OCI-M1 (cell line): ENCODE data around the gene ARTN.

ENCODE experiments used
- DNase-seq: peaks from one replicate; lab custom pipeline; 2025; lab: John Stamatoyannopoulos, UW

ARTN gene, protein sequence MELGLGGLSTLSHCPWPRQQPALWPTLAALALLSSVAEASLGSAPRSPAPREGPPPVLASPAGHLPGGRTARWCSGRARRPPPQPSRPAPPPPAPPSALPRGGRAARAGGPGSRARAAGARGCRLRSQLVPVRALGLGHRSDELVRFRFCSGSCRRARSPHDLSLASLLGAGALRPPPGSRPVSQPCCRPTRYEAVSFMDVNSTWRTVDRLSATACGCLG

DNA sequence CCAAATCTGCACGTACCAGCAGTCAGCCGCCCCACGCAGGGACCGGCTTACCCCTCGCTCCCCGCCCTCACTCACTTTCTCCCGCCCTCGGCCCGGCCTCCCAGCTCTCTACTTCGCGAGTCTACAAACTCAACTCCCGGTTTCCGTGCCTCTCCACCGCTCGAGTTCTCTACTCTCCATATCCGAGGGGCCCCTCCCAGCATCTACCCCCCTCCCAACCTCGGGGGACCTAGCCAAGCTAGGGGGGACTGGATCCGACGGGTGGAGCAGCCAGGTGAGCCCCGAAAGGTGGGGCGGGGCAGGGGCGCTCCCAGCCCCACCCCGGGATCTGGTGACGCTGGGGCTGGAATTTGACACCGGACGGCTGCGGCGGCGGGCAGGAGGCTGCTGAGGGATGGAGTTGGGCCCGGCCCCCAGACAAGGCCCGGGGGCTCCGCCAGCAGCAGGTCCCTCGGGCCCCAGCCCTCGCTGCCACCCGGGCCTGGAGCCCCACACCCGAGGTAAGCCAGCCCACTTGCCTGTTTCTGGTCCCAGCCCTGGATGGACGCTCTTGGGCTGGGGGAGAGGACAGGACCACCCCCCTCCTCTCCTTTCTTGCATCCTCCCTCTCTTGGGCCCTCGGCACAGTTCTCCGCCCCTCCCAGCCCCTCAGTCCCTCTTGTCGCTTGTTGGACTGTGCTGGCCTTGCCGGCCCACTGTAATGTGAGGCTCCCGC is at the start of gene ARTN:
ARTN (plus strand) TSS at position 416 of the 715 bp plus-strand sequence. CDS start 1,856 bp downstream, outside the sequence.
- DNase-seq: no peak

- no peak for DNase-seq
Measured at GRCh38 chr1:43885279-43885801, 48.3 kb upstream of the ARTN start.

- no peak for DNase-seq
Measured at GRCh38 chr1:43887748-43888147, 45.9 kb upstream of the ARTN start.

DNA sequence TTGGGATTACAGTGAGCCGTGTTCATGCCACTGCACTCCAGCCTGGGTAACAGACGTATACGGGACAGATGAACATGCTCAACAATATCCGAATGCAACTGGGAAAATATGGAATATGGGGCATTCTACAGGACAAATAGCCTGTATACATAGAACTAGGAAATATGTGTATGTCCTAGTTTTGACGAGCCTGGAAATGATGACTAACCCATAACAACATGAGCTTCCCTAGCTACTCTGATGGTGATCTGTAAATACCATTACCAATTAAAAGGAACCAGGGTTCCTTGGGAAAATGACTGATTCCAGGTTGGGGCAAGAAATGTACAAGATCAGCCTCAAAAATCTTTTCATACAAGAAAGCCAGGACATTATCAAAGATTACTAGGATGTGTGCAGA is 42.8 kb upstream of the ARTN start:
- no peak for DNase-seq

DNA sequence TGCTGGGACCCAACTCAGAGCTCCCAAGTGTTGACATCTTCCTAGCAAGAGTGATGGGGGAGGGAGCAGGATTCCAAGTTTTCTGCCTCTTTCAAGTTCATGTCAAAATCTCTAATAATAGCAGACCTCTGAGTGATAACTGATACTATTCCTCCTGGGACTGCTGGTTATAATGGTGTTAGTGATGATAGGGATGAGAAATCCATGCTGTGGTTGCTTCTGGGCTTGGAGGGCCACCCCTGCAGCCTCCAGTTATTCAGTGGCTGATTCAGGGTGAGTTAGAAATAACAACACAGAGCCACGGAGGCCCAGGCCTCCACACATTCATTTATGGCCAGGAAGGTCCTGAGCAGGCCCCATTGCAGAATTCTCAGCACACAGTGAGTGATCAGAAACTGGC is 40.6 kb upstream of the ARTN start:
- no peak for DNase-seq

DNA sequence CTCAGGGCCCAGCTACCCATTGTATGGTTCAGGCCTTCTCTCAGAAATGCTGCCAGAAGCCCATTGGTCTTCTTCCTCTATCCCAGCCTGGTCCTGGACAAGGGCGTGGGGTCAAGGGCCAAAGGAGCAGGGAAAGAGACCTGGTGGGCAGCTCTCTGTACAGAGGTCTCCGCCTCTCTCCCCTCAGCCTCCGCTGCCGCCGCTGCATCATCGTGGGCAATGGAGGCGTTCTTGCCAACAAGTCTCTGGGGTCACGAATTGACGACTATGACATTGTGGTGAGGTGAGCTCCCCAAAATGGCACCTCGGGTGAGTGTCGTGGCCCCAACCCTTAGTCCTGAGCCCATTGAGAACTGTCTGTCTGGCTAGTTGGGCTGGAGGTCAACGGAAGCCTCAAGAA is 34.6 kb upstream of the ARTN start:
- DNase-seq: no peak

DNA sequence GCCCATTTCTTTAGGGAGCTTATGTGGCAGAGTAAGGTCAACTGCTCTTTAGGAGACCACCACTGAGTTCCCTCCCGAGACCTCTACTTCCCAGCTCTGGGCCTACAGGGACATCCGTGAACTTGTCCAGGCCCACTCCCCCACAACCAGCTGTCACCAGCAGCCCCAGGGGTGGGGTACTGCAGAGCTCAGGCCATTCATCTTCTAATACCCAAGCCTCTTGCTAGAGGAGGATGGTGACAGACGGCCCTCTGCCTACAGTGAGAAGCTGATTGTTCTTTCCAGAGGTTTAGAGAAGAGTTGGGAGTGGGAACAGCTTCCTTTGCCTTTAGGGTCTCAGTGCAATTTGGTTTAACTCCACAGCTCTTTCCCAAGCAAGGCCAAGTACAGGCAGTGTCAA is 33.2 kb upstream of the ARTN start:
- DNase-seq: no peak

DNA sequence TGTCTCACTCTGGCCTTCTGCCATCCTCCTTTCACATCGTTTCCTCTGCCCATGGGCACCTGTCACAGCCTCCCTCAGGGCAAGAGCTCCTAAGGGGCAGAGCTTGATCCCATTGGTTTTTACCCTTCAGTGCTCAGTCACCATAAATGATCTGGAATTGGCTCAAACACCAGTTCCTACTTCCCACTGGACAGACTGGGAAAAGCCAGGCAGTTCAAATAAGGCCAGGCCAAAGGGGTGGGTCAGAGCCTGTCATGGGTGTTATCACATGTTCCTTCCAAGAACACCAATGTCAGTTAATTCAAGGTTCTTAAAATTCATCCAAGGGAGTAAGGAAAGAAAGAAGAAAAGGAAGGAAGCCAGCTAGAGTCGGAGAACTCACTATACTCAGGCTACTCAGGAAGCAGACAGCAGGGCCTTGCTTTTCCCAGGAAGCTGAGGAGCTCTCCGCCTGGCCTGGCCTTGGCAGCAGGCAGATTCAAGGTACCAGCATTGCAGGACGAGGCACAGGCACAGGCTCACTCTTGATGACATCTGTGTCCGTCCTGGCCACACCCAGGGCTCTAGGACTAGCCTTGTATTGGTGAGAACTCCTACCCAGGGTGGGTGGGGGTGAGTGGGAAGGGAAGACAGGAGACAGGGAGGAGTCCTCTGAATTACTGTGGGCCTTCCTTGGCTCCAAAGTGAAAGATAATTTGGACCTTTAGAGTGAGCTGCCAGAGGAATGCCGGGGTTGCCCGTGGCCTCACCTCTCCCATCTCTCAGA is 32.2 kb upstream of the ARTN start:
- DNase-seq: no peak

GRCh38 chr1:43902058-43902831 is 31.4 kb upstream of the ARTN start:
- no peak for DNase-seq

DNA sequence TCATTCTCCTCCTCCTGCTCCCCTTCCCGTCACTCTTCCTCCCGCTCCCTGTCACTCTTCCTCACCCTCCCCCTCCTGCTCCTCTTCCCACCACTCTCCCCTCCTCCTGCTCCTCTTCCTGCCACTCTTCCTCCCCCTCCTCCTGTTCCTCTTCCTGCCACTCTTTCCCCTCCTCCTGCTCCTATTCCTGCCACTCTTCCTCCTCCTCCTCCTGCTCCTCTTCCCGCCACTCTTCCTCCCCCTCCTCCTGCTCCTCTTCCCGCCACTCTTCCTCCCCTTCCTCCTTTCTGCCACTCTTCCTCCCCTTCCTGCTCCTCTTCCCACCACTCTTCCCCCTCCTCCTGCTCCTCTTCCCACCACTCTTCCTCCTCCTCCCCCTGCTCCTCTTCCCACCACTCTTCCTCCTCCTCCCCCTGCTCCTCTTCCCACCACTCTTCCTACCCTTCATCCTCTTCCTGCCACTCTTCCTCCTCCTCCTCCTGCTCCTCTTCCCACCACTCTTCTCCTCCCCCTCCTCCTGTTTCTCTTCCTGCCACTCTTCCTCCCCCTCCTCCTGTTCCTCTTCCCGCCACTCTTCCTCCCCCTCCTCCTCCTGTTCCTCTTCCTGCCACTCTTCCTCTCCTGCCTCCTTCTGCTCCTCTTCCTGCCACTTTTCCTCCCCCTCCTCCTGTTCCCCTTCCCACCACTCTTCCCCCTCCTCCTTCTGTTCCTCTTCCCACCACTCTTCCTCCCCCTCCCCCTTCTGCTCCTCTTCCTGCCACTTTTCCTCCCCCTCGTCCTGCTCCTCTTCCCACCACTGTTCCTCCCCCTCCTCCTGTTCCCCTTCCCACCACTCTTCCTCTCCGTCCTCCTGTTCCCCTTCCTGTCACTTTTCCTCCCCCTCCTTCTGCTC is 28.7 kb upstream of the ARTN start:
- DNase-seq: no peak

DNA sequence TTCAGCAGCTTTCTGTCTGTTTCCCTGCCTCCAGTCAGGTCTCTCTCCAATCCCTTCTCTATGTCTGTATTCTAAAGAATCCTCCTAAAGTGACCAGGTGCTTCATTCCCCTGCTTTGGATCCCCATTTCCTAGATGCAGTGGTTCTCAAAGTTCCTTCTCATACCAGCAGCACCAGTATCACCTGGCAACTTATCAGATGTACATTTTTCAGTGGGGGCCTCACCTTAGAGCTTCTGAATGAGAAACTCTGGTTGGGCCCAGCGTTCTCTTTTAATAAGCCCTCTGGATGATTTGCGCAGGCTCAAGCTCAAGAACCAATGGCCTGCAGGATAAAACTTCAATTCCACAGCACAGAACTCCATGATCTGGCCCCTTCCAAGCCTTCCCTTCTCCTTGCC is 25.4 kb upstream of the ARTN start:
- DNase-seq: no peak

- peak; percentile 13 for DNase-seq
Measured at GRCh38 chr1:43908858-43909257, 24.7 kb upstream of the ARTN start.

DNA sequence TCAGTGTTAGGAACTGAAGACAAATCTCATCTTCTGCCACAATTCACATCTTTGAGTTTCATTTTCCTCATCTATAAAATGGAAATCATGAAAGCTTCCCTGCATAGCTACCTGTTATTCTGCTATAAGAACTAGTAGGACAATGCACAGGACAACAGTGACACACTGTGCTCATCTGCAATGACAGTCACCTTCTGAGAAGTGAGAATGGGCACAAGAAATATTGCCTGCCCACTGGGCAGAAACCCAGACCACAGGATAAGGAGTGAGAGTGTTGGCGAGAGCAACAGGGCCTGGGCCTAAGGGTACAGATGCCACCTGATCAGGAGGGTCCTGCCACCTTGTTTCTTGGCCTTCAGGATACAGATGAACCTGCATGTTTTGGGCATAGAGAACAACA is 23.3 kb upstream of the ARTN start:
- DNase-seq: peak; percentile 12

DNA sequence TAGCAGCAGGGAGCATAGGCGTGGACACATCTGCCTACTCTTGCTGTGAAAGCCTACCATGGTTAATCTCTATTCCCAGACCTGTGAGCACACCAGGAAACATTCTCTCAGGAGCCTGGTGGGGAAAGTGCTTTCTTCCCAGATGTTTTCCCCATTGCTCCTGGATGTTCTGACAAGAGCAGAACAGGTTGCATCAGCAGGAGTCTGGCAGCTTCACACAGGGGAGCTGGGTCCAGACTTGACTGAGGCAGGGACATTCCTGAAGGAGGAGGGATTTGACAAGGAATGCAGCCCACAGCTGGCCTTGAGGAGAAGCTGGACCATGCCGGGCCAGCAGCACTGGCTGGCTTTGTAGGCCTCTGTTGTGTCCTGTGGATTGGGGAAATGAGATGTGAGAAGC is 21.0 kb upstream of the ARTN start:
- no peak for DNase-seq

- DNase-seq: peak; percentile 45
Measured at GRCh38 chr1:43913051-43913501, 20.5 kb upstream of the ARTN start.

GRCh38 chr1:43913666-43914360 is 19.8 kb upstream of the ARTN start:
- no peak for DNase-seq

DNA sequence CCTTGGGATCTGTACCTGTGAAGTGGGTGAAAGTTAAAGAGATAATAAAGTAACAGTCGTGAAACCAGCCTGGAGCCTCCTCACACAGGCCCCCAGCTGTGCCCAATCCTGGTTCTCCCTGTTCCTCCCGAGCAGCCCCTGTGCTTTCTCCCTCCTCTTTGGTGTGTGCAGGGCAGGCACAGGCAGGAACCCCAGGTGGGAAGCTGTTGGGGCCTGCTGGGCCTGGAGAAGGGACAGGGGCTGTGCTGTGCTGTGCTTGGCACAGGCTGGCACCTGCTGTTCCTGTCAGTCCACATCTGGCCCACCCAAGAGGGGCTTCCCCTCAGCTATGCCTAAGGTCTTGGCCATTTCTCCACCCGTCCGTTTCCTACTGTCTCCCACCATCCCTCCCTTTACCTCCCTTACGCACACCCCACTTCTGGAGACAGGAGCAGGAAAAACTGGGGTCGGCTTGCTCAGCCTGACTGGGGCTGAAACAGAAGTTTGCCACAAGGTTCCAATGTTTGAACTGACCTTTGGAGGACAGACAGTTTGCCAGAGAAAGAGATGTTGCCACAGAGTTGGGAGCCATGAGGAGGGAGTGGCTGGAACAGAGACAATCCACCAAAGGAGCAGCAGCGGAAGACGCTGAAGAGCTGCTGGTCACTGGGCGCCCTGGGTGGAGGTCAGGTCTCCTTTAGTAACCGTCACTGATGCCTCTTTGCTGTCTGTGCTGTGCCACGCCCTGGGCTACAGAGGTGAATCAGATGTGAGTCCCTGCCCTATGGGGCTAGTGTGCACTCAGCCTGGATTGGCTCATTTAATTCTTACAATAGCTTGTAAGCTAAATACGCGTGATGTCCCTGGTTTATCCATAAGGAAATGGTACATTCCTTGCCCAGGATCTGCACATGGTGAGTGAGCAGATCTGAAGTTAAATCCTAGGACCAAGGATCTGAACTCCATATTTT is 18.8 kb upstream of the ARTN start:
- no peak for DNase-seq

- no peak for DNase-seq
Measured at GRCh38 chr1:43919906-43920305, 13.7 kb upstream of the ARTN start.

DNA sequence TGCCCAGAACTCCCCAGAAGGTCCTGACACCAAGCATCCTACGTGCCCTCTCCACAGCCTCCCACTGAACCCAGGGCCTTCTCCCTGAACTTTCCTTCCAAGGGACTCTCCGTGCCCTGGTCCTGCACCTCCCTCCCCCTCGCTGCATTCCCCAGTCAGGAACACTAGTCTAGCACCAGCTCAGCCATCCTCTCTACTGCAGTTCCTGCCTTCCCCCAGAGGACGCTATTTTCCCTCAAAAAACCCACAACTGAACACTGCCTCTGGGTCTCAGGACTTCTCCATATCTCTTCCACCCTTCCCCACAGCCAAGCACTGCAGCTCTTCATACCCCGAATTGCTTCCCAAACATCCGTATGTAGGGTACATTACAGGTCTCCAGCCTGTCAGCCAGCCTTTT is 12.6 kb upstream of the ARTN start:
- DNase-seq: no peak
